RWPE1 (cell line): ENCODE data around the gene ZNF785.
A peak's percentile ranks its signal among the peaks of the same experiment; 100 is the strongest.

Experiments
- CTCF ChIA-PET: fragments of 350-600 bp; sonication (Branson Sonifier 250); formaldehyde crosslinking; extraction: SDS; loops from one replicate; lab custom pipeline; 2021; lab: Yijun Ruan, JAX
- POLR2A ChIA-PET: fragments of 400-600 bp; formaldehyde crosslinking; extraction: SDS; loops from one replicate; lab custom pipeline; 2020; ENCODE audit warnings: antibody characterized with exemption; ENCODE audit not compliant: low non-redundant PET; lab: Yijun Ruan, JAX
- DNase-seq: peaks from one replicate; pipeline ENCODE4 v3.0.0; 2012; ENCODE audit warnings: low spot score
- H3K27ac ChIP-seq: fragments of 450-650 bp; 2 replicates; pipeline ENCODE4 v1.5.1; 2017
- TF ChIP-seq, protein P1 (sequence below): fragments of 450-650 bp; conservative IDR thresholded peaks from 2 replicates; pipeline ENCODE4 v1.5.1; 2017; ENCODE audit warnings: low read depth, mild to moderate bottlenecking

ZNF785 gene

DNA sequence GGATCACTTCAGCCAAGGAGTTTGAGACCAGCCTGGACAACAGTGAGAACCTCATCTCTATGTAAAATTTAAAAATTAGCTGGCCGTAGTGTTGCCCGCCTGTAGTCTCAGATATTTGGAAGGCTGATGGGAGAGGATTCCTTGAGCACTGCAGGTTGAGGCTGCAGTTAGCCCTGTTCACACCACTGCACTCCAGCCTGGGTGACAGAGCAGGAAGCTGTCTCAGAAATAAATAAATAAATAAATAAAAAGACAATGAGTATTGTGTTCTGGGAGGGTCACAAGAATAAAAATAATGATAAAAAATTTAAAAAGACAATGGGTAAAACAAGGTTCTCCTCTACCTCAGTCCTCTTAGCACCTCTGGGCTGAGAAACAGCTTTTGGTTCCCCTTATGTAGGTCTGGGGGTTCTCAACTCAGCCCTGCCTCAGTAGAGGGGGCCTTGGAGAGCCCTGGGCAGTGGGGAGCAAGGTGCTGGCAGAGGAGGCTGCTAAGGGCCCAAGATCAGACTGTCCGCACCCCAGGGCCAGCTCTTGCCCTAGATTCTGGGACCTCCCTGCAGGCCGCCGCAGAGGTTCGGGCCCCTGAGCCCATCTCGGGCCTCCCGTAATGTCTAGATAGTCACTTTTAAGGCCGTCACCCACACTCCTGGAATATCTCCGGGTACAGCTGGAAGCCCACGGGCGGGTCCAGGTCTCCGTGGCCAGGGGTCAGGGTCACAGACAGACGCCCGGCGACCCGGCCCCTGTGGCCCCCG is 30.8 kb downstream of the ZNF785 start:
- no peak for DNase-seq
- POLR2A ChIA-PET = interaction anchor here (0.6 kb wide), 1 partner anchor 73 kb away, joined by 3 read pairs; no protein-coding TSS in a partner anchor
- CTCF ChIA-PET = interaction anchor here (1.1 to 1.3 kb wide), 2 partner anchors 19 to 74 kb away, joined by 3 to 4 read pairs; no protein-coding TSS in a partner anchor
- peak overlapping the region; percentile 5 for H3K27ac ChIP-seq
- TF ChIP-seq, protein P1, sequence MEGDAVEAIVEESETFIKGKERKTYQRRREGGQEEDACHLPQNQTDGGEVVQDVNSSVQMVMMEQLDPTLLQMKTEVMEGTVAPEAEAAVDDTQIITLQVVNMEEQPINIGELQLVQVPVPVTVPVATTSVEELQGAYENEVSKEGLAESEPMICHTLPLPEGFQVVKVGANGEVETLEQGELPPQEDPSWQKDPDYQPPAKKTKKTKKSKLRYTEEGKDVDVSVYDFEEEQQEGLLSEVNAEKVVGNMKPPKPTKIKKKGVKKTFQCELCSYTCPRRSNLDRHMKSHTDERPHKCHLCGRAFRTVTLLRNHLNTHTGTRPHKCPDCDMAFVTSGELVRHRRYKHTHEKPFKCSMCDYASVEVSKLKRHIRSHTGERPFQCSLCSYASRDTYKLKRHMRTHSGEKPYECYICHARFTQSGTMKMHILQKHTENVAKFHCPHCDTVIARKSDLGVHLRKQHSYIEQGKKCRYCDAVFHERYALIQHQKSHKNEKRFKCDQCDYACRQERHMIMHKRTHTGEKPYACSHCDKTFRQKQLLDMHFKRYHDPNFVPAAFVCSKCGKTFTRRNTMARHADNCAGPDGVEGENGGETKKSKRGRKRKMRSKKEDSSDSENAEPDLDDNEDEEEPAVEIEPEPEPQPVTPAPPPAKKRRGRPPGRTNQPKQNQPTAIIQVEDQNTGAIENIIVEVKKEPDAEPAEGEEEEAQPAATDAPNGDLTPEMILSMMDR = no peak

DNA sequence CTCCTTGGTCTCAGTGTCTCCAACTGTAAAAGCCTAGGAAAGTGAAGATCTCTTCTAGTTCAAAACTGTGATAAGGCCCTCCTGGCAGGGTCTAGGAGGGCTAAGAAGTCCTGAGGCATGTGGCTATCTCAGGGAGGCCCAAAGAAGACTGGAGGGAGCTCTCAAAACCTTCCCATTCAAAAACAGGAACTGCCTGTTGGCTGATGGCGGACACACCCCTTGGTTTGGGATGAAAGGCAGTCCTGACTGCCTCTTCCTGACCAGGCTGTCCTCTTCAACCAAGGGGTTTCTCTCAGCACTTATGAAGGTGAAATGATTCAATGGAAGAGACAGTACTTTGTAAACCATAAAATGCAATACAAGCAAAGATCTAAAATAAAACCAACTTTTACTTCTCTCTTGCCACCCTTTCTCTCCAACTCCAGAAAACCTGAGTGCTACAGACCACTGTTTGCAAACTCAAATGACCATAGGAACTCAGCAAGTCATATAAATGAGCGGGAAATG is 32.1 kb downstream of the ZNF785 start:
- ChIA-PET CTCF (interaction anchor here (0.6 kb wide), 2 partner anchors 55 to 144 kb away, joined by 4 to 7 read pairs; no protein-coding TSS in a partner anchor), POLR2A (no interaction called here)
- H3K27ac ChIP-seq = peak overlapping the region; percentile 26; the same call in 1 of the 2 replicates
- TF ChIP-seq, protein P1 = no peak
- no peak for DNase-seq

DNA sequence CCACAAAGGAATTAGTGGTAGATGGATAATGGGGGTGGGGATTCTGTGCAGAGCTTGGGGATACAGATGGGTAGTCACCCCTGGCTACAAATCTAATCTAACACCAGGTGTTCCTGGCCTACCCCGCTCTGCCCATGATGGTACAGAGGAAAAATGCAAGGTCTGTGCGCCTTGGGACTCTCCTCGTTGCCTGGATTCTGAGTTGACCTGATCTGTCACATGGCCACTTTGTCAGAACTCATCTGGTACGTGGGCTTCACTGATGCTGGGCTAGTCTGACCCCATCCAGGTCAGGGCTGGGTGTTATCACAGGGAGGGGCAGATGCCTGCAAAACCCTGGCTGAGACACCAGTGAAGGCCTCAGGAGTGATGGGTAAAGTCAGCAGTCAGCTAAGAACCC is 32.5 kb downstream of the ZNF785 start:
- ChIA-PET CTCF (interaction anchor here (0.6 kb wide), 2 partner anchors 55 to 143 kb away, joined by 4 to 7 read pairs; no protein-coding TSS in a partner anchor), POLR2A (no interaction called here)

DNA sequence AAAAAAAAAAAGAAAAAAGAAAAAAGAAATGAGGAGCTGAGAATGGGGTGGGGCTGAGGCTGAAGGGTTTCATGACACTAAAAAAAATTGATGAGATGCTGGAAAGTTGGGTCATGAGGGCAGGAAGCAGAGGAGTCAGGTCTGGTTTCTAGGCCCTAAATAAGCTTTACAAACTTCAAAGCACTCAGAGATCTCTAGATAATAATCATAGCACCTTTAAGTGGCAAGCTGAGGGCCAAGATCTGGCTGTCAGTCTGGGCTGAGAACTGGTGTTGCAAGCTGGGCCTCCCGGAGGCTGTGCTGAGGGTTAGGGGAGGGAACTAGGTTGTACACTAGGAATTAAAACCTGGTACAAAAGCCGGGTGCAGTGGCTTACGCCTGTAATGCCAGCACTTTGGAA is 33.7 kb downstream of the ZNF785 start:
- POLR2A ChIA-PET = interaction anchor here (0.7 kb wide), 1 partner anchor 87 kb away, joined by 7 read pairs; no protein-coding TSS in a partner anchor
- CTCF ChIA-PET = no interaction called here
- H3K27ac ChIP-seq = peak overlapping the region; percentile 37; the same call in 1 of the 2 replicates
- TF ChIP-seq, protein P1 = no peak
- no peak for DNase-seq

More for the DNA sequence above, 32.5 kb downstream of the ZNF785 start:
- peak overlapping the region; percentile 26; the same call in 1 of the 2 replicates for H3K27ac ChIP-seq
- DNase-seq = no peak
- TF ChIP-seq, protein P1 = no peak

DNA sequence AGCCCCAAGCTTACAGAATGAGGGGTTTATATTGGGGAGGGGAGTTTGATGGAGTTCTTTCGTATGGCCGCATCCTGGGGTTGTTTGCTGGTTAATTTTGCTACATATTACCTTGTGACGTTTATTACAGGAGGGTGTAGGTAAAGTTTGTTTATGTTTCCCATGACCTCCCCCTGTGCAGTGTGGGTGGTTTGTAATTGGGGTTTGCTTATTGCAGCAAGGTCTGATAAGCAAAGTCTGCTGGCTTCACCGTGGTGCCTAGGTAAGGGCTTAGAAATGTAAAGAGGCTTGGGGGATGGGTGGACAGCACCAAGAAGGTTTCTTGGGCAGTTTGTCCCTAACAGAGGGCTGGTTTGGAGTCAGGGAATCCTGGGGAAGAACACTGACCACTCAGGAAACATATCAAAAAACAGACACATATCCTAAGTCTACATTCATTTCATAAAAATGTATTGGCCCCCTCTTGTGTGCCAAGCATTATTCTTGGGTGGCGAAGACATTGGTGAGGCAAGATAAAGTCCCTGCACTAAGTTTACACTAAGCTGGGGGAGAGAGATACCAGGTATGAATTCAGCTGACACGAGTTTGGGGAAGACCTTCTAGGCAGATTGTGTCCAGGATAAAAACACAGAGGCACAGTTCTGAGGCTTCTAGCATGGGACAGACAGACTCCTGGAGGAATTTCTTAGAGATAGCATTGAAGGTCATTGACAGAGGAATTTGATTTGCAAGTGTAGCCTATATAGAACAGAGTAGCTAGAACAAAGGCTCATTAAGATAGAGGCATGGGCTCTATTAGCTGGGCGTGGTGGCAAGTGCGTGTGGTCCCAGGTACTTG is 36.9 kb downstream of the ZNF785 start:
- ChIA-PET CTCF (interaction anchor here (0.5 kb wide), 1 partner anchor 90 kb away, joined by 3 read pairs; no protein-coding TSS in a partner anchor), POLR2A (no interaction called here)
- TF ChIP-seq, protein P1 = no peak
- no peak for DNase-seq
- peak overlapping the region; percentile 27; the same call in 1 of the 2 replicates for H3K27ac ChIP-seq
